Epithelial cell of proximal tubule (primary cell): ENCODE measurements around the gene LRRN2. TPM values are rescaled to one million over a fixed set of nuclear protein-coding genes. Genes with fewer than 3 reads are reported as not detected.

Experiments used
- DNase-seq: peaks from one replicate; pipeline ENCODE4 v3.0.0-alpha.2; 2011; ENCODE audit warnings: low read depth
- H3K4me3 ChIP-seq: 2 replicates; pipeline ENCODE4 v1.5.1; 2011; ENCODE audit warnings: low read depth, mild to moderate bottlenecking, low read length
- total RNA-seq: library from RNA; depleted of rRNA; stranded (reverse); fragments of >200 nt; gene quantifications from 2 replicates; pipeline ENCODE4 v1.2.3, GENCODE V29; 2015
- TF ChIP-seq, protein P1 (sequence below): conservative IDR thresholded peaks from 2 replicates; pipeline ENCODE4 v1.5.1; 2012; ENCODE audit warnings: low read depth, mild to moderate bottlenecking, low read length

LRRN2 gene
- total RNA-seq, 1 donor from 2014 or later = 5.4 TPM

DNA sequence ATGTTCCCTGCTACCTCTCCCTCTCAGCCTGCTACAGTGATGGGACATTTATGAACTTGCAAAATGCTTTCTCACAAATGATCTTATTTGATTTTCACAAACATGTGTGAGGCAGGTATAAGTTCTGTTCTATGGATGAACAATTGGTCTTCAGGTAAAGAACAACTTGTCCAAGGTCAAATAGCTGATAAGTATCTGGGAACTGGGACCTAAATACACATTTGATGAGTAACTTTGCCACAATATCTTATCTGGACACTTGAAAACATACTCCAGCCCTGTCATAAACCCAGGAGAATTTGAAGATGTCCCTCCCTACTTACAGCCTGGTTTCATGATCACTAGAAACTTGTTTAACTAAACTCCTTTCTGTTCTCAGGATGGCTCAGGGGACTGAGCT lies 23.0 kb downstream of the LRRN2 start:
- no peak for DNase-seq
- TF ChIP-seq, protein P1, sequence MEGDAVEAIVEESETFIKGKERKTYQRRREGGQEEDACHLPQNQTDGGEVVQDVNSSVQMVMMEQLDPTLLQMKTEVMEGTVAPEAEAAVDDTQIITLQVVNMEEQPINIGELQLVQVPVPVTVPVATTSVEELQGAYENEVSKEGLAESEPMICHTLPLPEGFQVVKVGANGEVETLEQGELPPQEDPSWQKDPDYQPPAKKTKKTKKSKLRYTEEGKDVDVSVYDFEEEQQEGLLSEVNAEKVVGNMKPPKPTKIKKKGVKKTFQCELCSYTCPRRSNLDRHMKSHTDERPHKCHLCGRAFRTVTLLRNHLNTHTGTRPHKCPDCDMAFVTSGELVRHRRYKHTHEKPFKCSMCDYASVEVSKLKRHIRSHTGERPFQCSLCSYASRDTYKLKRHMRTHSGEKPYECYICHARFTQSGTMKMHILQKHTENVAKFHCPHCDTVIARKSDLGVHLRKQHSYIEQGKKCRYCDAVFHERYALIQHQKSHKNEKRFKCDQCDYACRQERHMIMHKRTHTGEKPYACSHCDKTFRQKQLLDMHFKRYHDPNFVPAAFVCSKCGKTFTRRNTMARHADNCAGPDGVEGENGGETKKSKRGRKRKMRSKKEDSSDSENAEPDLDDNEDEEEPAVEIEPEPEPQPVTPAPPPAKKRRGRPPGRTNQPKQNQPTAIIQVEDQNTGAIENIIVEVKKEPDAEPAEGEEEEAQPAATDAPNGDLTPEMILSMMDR = no peak
- no peak overlapping the region for H3K4me3 ChIP-seq

DNA sequence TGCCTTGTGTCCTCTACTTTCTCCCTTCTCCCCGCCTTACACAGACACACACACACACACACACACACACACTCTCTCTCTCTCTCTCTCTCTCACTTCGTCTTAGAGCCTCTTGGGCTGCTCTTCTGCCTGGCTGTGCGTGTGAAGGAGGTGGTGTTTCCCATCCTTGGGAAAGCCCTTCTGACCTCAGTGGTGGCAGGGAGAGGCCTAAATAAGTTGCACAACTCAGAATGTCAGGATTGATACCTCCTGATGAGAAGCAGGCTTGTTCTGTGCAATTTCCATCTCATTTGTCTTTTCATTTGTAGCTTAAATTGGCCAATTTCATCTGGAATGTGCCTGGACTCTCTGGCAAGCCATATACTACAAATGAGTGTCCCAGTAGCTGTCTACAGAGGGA lies 25.0 kb downstream of the LRRN2 start:
- H3K4me3 ChIP-seq = no peak overlapping the region
- DNase-seq = no peak
- TF ChIP-seq, protein P1 = no peak

DNA sequence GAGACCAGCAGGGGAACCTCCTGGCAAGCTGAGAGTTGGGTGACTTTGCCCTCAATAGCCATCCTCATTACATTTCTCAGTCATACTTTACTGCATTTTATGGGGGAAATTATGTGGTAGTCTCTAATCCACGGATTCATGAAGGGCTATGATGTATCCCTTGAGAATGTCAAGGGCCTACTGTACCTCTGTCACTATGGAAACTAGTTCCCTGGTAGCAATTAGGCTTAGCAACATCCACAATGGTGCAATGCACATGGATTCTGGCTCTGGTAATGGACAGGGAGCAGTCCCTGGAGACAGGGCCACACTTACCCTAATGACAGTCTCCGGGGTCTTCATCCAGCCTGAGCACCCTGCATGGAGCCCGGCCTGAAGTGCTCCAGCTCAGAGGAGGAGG lies 26.5 kb downstream of the LRRN2 start:
- H3K4me3 ChIP-seq = no peak overlapping the region
- DNase-seq = no peak
- TF ChIP-seq, protein P1 = no peak

DNA sequence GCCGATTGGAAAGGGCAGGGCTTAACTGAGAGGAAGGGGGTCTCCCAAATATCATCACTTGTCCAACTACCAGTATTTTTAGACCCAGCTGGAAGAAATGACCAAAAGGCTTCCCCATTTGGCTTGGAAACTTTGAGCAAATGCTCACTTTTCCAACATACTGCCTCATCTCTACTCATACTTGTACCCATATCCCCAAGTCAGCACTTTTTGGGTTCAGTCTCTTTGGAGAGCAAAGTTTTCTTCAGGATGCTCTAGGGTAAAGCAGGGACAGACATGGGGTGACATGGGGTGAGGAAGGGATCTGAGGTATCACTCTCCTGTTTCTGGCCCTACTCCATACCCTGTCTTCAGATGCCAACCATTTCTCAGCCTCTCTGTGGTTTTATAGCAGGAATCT lies 27.2 kb downstream of the LRRN2 start:
- no peak for DNase-seq
- no peak overlapping the region for H3K4me3 ChIP-seq
- TF ChIP-seq, protein P1 = no peak

DNA sequence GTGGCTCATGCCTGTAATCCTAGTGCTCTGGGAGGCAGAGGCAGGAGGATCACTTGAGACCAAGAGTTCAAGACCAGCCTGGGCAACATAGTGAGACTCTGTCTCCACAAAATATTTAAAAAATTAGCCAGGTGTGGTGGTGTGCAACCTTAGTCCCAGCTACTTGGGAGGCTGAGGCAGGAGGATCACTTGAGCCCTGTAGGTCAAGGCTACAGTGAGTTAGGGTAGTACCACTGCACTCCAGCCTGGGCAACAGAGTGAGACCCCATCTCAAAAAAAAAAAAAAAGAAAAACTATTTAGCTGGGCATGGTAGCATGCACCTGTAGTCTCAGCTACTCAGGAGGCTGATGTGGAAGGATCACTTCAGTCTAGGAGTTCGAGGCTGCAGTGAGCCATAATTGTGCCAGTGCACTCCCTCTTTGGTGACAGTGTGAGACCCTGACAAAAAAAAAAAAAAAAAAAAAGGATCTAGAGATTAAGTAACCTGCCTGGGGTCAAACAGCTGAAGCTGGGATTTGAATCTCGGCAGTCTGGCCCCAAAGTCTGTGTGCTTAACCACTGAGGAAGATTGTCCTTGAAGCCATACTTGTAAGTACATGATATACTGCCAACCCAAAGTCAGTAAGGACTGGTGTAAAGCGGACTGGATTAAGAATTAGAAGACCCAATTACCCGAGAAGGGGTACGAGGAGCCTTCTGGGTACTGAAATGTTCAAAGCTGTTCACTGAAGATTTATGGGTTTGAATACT lies 31.8 kb downstream of the LRRN2 start:
- DNase-seq = no peak
- no peak overlapping the region for H3K4me3 ChIP-seq
- TF ChIP-seq, protein P1 = no peak

DNA sequence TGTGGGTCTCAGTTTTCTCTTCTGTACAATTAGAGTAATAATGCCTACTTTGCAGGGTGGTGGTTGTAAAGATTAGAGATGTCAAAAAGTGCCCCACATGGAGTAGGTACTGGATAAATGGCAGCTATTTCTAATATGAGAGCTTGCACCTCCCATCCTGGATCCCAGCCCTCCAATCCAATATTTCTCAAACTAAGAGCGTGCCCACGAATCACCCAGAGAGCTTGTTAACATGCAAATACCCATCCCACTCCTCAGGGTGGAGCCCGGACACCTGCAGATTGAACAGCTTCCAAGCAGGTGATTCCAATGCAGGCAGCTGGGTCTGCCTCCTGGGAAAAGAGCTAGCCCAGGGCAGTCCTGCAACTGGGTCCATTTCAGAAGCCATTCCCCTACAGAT lies 33.0 kb downstream of the LRRN2 start:
- DNase-seq = no peak
- TF ChIP-seq, protein P1 = no peak
- no peak overlapping the region for H3K4me3 ChIP-seq

DNA sequence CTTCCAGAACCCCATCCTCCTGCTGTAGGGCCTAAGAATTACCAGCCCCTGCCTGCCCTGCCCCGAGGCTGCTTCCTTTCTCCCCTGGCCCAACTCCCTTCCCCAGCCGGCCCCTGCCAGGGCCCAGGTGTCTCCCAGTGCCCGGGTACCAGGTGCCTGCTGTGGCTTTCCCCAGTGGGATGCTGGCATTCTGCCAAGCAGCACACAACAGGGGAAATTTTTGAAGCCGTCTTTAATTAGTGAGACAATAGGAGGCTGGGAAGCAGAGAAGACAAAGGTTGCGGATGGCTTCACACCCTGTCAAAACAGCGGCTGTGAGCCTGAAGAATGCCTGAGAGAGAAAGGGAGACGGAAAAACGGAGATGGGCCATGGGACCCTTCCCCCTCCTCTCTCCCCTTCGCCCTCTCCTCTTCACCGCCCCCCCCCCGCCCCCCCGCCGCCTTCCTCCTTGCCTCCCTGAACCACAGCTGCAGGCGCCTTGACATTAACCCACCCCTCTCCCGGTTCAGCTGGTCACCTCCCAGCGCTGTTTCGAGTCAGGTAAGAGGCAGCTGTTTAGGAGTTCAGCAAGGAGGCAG lies 33.6 kb downstream of the LRRN2 start:
- TF ChIP-seq, protein P1 = no peak
- no peak for DNase-seq
- no peak overlapping the region for H3K4me3 ChIP-seq
